Activated naive CD8-positive, alpha-beta T cell treated with anti-CD3 and anti-CD28 coated beads, Interleukin-2, amount 50 U/mL, for 24 hours (primary cell): ENCODE data around the gene XRRA1.
"Not testable (repeated sequence)": the region's sequence is repeated elsewhere in the genome, so short reads cannot be mapped to it uniquely, and the experiment has no call there.

Source experiments
- ATAC-seq: fragments of 150-1000 bp; cut with Tn5 transposase; one replicate; pipeline ENCODE4 v1.10.0; 2021
- DNase-seq: peaks from one replicate; pipeline ENCODE4 v3.0.0; 2021
- H3K27ac Mint-ChIP-seq: one replicate; pipeline ENCODE4 v1.8.0; 2021; ENCODE audit warnings: mild to moderate bottlenecking, mixed read lengths
- H3K27me3 Mint-ChIP-seq: one replicate; pipeline ENCODE4 v1.8.0; 2021; ENCODE audit warnings: mixed read lengths
- H3K36me3 Mint-ChIP-seq: one replicate; pipeline ENCODE4 v1.8.0; 2021; ENCODE audit warnings: low read depth, mixed read lengths
- H3K4me1 Mint-ChIP-seq: one replicate; pipeline ENCODE4 v1.8.0; 2021; ENCODE audit warnings: mixed read lengths
- H3K4me3 Mint-ChIP-seq: one replicate; pipeline ENCODE4 v1.8.0; 2021; ENCODE audit warnings: mild to moderate bottlenecking, moderate library complexity, mixed read lengths
- H3K9me3 Mint-ChIP-seq: one replicate; pipeline ENCODE4 v1.8.0; 2021; ENCODE audit warnings: mixed read lengths

Gene XRRA1

DNA sequence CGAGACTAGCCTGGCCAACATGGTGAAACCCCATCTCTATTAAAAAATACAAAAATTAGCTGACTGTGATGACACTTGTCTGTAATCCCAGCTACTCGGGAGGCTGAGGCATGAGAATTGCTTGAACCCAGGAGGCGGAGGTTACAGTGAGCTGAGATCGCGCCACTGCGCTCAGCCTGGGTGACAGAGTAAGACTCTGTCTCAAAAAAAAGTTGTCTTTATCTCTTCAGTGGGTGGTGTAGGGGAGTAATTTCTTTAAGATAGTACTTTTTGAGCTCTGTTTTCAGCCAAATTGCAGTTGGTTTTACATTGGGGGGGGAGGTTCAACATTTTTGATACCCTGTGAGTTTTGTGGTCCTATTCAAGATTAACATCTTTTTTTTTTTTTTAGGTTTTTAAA, 11.2 kb upstream of the XRRA1 start:
- not testable (repeated sequence) for DNase-seq, H3K27me3 Mint-ChIP-seq, H3K27ac Mint-ChIP-seq, ATAC-seq, H3K4me3 Mint-ChIP-seq, H3K9me3 Mint-ChIP-seq
- Mint-ChIP-seq H3K36me3 (peaks cover 26% of the 10 kb centered on the region), H3K4me1 (peaks cover 51% of the 10 kb centered on the region)

DNA sequence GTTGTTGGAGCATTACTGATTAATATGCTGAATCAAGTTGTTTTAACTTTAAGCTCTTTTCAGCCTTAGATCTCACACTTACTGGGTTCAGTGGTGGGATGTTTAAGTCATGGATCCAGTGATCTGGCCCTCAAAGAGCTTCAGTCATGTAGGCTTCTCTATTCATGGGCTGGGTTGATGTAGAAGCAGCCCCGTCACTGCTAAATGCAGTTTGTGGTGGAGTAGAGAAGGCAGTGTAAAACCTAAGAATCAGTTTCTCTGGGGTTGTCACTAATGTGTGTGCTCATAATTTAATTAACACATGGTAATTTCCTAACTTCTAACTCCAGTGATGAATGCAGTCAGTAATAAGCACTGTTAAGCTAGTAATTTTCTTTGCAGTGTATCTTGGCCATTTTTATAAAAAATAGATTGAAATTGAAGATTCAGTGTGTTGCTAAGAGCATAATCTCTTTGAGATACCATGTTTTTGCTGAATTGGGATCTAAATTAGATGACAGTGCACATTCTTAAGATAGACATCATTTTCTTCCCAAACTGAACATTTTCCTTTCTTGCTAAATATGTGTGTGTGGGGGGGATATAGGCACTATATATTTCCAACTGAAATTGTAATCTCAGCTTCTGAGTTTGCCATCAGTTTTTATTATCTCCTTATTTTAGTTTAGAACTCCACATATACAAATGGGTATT, 9.2 kb upstream of the XRRA1 start:
- Mint-ChIP-seq H3K9me3 (no peaks in the 10 kb centered on the region), H3K4me1 (peaks cover 67% of the 10 kb centered on the region), H3K4me3 (no peak overlapping the region), H3K27ac (no peak overlapping the region), H3K36me3 (peaks cover 28% of the 10 kb centered on the region), H3K27me3 (no peaks in the 10 kb centered on the region)
- ATAC-seq (no peak), DNase-seq (no peak)

DNA sequence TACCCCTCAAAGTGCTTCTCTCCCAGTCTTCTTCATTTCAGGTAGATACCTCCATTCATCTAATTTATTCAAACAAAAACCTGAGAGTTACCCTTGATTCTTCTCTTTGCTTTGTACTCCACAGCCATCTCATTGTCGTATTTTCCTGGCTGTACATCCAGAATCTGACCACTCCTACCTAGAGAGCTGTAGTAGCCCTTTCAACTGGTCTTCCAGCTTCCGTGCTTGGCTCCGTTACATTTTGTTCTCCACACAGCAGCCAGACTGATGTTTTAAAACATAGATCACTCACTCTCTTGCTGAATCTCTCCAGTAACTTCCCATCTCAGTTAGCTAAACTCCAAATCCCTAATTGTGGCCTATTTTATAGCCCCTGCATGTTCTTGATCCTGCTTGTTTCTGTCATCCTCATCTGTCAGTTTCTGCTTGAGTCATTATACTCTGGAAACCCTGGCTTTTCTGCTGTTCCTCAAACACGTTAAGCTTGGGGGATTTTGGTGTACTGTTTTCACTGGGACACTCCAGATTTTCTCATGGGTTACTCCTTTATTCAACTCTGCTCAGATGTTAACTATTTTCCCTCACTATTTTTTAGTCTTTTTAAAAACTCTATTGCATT, 7.6 kb upstream of the XRRA1 start:
- ATAC-seq (no peak), DNase-seq (no peak)
- peaks cover 65% of the 10 kb centered on the region for H3K4me1 Mint-ChIP-seq
- H3K9me3 Mint-ChIP-seq, result no peaks in the 10 kb centered on the region
- peaks cover 30% of the 10 kb centered on the region for H3K36me3 Mint-ChIP-seq
- H3K4me3 Mint-ChIP-seq, result no peak overlapping the region
- H3K27me3 Mint-ChIP-seq, result no peaks in the 10 kb centered on the region
- H3K27ac Mint-ChIP-seq, result no peak overlapping the region

DNA sequence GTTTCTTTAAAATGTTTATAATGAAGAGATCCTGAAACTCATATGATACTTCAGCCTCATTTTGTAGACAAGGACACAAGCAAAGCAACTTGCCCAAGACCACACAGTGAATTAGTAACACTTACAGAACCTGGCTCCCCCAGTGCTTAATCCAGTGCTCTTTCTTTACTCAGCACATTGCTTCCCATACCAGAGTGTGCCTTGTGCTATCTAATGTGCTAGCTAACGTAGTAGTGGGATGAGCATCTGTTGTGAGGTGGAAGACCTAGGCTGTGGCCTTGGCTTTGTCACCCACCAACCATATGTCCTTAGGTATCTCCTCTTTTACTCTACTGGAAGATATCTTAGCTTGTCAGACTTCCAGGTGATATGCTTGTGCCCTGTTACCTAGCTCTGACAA, 5.3 kb upstream of the XRRA1 start:
- DNase-seq, result no peak
- Mint-ChIP-seq H3K27me3 (no peaks in the 10 kb centered on the region), H3K4me1 (peaks cover 73% of the 10 kb centered on the region), H3K27ac (no peak overlapping the region), H3K9me3 (no peaks in the 10 kb centered on the region), H3K36me3 (peaks cover 33% of the 10 kb centered on the region), H3K4me3 (no peak overlapping the region)
- peak; percentile 10 for ATAC-seq

DNA sequence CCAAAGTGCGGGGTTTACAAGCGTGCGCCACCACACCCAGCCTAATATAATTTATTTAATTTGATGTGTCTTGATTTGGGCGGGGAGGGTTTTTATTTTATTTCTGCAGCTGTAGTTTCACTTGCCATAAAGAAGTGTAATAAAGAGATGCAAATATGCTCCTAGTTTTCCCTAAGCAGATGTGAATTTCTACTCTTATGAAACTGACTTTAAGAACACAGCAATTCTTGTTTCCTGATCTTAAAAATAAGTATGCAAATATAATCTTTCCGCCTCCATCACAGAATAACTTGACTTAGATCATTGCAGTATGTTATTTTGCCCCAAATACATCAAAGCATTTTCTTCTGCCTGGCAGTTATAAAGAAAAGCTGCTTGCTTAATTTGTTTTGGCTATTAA, 4.6 kb upstream of the XRRA1 start:
- Mint-ChIP-seq H3K9me3 (no peaks in the 10 kb centered on the region), H3K27ac (peak overlapping the region; percentile 36)

DNA sequence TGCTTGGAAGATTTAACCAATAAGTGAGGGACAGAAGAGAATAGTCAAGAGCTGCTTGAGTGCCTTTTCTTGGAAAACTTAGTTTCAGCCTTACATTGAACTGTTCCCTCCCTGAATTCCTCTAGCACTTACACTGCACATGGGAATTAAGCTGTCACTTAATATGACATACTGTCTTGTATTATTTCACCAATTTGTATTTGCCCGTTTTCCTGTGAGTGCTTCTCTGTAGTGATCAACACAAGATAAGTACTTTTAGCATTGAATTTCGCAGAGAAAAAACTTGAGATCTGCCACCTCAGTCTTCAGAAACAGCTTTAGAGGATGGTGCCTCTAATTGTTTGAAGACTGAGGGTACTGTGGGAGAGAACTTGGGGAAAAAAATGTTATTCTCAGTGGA, 3.9 kb upstream of the XRRA1 start:
- no peaks in the 10 kb centered on the region for H3K9me3 Mint-ChIP-seq
- H3K27ac Mint-ChIP-seq, result no peak overlapping the region
- DNase-seq (no peak), ATAC-seq (no peak)
- H3K27me3 Mint-ChIP-seq, result no peaks in the 10 kb centered on the region
- H3K36me3 Mint-ChIP-seq, result peaks cover 32% of the 10 kb centered on the region
- H3K4me1 Mint-ChIP-seq, result peaks cover 70% of the 10 kb centered on the region
- H3K4me3 Mint-ChIP-seq, result no peak overlapping the region

More for the DNA sequence above, 4.6 kb upstream of the XRRA1 start:
- Mint-ChIP-seq H3K4me3 (no peak overlapping the region), H3K36me3 (peaks cover 32% of the 10 kb centered on the region), H3K27me3 (no peaks in the 10 kb centered on the region), H3K4me1 (peaks cover 69% of the 10 kb centered on the region)
- no peak for DNase-seq
- ATAC-seq, result no peak

DNA sequence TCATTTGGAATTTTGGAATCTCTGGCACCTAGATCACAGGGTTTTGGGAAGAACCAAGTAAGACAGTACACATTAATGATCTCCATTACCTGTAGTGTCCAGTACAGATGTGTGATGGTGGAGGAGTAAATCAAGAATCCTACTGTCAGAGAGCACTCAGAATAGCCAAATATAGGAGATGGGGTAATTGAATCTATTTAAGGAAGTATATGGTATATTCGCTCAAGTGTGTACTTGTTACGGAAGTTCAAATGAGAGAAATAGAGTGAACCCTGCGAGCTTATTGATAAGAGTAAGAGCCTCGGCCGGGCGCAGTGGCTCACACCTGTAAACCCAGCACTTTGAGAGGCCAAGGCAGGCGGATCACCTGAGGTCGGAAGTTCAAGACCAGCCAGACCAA, 2.3 kb upstream of the XRRA1 start:
- Mint-ChIP-seq H3K36me3 (peaks cover 29% of the 10 kb centered on the region), H3K4me3 (peak overlapping the region; percentile 99), H3K4me1 (peaks cover 62% of the 10 kb centered on the region), H3K27ac (no peak overlapping the region), H3K9me3 (no peaks in the 10 kb centered on the region), H3K27me3 (no peaks in the 10 kb centered on the region)
- ATAC-seq (no peak), DNase-seq (no peak)

DNA sequence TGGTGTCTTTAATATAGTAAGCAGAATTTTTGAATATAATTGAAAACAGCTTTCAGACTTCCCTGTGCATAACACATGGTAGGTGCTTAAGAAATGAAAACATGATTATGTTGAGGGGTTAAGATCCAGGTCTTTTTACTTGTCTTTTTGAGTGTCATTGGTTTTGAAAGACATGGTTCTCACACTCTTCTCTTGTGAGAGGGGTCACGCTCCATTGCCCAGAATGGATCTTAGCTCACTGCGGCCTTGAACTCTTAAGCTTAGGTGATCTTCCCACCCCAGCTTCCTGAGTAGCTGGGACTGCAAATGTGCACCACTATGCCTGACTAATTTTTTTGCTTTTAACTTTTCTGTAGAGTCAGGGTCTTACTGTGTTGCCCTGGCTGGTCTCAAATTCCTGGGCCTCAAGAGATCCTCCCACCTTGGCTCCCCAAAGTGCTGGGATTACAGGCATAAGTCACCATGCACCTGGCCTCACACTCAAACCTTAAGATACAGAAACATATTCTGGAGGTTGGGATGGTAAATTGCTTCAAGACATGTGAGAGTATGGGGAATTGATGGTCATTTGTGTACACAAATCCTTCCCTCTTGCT, 1.6 kb upstream of the XRRA1 start:
- Mint-ChIP-seq H3K27me3 (no peaks in the 10 kb centered on the region), H3K9me3 (no peaks in the 10 kb centered on the region), H3K27ac (peak overlapping the region; percentile 96), H3K36me3 (peaks cover 29% of the 10 kb centered on the region), H3K4me3 (peak overlapping the region; percentile 99), H3K4me1 (peaks cover 59% of the 10 kb centered on the region)
- no peak for DNase-seq
- no peak for ATAC-seq

DNA sequence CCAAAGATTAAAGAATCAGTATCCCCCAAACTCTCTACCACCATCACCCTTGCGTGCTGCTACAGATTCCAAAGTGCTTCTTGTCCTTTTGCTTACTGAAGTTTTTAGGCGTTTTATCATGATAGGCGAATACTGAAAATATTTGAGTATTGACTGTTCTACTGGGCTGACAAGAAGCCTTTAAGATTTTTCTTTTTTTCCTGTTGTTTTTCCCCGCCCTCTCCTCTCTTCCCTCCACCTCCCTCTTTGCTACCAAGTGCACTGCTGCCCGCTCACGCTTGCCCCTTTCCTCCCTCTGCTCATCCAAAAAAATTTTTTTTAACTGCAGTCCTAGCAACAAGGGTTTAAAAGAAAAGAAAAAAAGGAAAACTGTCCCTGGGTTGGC, 854 bp upstream of the XRRA1 start:
- peaks cover 57% of the 10 kb centered on the region for H3K4me1 Mint-ChIP-seq
- H3K9me3 Mint-ChIP-seq, result no peaks in the 10 kb centered on the region
- peak overlapping the region; percentile 99 for H3K4me3 Mint-ChIP-seq
- H3K27ac Mint-ChIP-seq, result peak overlapping the region; percentile 96
- no peaks in the 10 kb centered on the region for H3K27me3 Mint-ChIP-seq
- peaks cover 27% of the 10 kb centered on the region for H3K36me3 Mint-ChIP-seq
- DNase-seq (no peak), ATAC-seq (no peak)

DNA sequence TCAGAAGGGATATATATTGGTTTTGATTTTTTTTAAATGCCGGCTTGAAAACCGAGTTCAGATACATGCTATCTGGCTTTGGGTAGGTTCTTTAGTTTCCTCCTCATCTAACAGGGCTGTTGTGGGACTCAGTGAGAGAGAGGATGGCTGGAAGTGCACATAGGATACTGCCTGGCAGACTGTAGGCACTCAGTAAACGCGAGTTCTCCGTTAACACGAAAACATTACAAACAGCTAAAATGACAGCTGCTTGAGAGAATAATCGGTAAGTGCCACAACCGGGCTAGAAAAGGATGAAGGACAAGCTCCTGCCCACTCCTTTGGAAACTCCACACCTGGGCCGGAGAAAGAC, 369 bp downstream of the XRRA1 start:
- Mint-ChIP-seq H3K4me3 (peak overlapping the region; percentile 99), H3K27me3 (no peaks in the 10 kb centered on the region), H3K9me3 (no peaks in the 10 kb centered on the region), H3K27ac (peak overlapping the region; percentile 96), H3K4me1 (peaks cover 58% of the 10 kb centered on the region), H3K36me3 (peaks cover 22% of the 10 kb centered on the region)
- DNase-seq (no peak), ATAC-seq (peak; percentile 11)

DNA sequence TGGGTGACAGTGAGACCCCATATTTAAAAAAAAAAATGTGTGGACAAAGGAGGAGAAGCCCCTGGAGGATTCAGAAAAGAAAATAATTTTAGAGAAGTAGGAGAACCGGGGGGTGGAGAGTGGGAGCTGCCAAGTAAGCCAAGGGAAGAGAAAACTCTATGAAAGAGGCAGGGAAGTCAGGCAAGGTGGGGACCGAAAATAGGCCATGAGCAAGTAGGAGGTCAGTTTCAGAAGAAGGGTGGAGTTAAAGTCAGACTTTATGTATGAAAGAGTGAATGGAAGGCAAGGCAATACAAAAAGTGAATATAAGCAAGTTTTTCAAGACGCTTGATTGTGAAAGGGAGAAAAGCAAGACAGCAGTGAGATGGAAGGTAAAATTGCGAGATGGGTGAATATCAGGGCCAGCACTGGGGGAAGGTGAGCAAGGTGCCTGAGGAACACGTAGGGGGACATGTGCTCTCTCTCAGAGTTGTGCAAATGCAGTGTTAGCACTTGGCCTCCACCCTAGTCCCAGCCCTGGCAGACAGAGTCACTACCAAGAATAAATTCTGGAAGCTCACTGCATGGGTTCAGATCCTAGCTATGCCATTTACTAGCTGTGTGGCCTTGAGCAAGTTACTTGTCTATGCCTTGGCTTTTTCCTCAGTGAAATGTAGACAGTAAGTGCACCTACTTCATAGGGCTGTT, 6.7 kb downstream of the XRRA1 start:
- ATAC-seq, result no peak
- H3K27ac Mint-ChIP-seq, result peak overlapping the region; percentile 79
- DNase-seq, result no peak
- no peak overlapping the region for H3K4me3 Mint-ChIP-seq
- H3K36me3 Mint-ChIP-seq, result peaks cover 17% of the 10 kb centered on the region
- peaks cover 33% of the 10 kb centered on the region for H3K4me1 Mint-ChIP-seq
- H3K27me3 Mint-ChIP-seq, result no peaks in the 10 kb centered on the region
- no peaks in the 10 kb centered on the region for H3K9me3 Mint-ChIP-seq

DNA sequence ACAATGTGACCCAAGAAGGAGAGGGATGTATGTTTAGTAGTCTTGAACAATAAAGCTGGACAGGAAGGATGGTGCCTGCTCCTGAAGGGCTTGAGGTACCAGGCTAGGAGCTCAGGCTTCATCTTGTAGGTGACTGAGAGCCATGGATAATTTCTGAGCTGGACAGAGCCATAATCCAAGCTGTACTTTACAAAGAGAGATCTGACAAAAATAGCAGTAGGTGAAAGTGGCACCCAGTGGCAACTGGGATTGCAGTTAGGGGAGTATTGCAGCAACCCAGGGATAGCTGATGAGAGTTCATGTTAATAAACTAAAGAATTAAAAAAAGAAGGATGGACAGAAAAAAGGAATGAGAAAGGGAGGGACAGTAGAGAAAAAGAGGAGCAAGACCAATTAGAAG, 7.4 kb downstream of the XRRA1 start:
- H3K4me3 Mint-ChIP-seq, result no peak overlapping the region
- H3K4me1 Mint-ChIP-seq, result peaks cover 33% of the 10 kb centered on the region
- ATAC-seq (no peak), DNase-seq (no peak)
- H3K36me3 Mint-ChIP-seq, result peaks cover 17% of the 10 kb centered on the region
- no peaks in the 10 kb centered on the region for H3K9me3 Mint-ChIP-seq
- peak overlapping the region; percentile 5 for H3K27ac Mint-ChIP-seq
- no peaks in the 10 kb centered on the region for H3K27me3 Mint-ChIP-seq

DNA sequence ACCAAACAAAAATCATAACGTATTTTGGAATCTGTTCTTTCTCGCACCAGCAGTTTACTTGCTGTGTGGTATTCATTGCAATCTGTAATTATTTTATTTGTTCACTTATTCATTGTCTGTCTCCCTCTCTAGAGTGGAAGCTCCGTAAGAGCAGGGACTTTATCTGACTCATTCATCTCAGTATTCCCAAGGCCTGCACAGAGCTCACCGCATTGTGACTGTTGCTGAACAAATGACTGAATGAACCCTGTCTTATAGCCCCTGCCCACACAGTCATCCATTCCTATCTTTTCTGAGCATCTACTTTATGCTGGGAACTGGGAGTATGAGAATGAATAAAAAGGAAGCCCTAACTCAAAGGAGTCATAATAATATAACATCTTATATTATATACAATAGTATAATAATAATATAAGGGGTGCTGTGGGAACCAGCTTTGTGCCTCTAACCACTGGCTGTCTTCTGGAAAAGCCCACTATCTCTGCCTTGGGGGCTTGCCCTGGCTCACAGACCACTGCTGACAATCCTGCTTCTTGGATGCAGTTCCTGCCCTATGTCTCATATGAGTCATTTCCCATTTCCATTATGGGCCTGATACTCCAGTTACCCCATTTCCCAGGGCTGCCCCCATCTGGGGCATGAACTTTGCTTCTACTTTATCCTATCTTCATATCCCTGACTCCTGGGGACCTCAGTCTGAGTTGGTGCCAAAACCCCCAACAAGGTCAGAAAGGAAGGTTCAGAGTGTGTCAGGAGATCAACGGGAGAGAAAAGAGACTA, 11.0 kb downstream of the XRRA1 start:
- ATAC-seq, result no peak
- H3K4me1 Mint-ChIP-seq, result peaks cover 17% of the 10 kb centered on the region
- H3K4me3 Mint-ChIP-seq, result no peak overlapping the region
- H3K27ac Mint-ChIP-seq, result no peak overlapping the region
- no peaks in the 10 kb centered on the region for H3K27me3 Mint-ChIP-seq
- no peaks in the 10 kb centered on the region for H3K9me3 Mint-ChIP-seq
- DNase-seq, result no peak
- H3K36me3 Mint-ChIP-seq, result peaks cover 20% of the 10 kb centered on the region

DNA sequence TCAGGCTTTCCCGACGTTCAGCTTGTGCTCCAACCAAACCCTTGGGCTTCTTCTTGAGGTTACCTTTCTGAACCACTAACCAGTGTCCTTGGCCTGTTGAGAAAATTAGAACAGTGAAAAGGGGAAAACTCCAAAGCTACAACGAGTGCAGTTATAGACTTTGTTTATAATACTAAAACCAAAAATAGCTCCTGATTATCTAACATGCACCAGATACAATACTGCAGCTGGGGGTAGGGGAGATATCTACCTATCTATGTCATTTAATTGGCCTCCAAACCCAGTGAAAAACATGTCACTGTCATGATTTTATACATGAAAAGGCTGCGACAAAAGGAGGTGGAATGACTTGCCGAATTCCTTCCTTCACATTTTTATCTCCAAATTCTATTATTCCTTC, 11.9 kb downstream of the XRRA1 start:
- DNase-seq, result no peak
- no peak overlapping the region for H3K4me3 Mint-ChIP-seq
- H3K36me3 Mint-ChIP-seq, result peaks cover 20% of the 10 kb centered on the region
- no peaks in the 10 kb centered on the region for H3K9me3 Mint-ChIP-seq
- no peak overlapping the region for H3K27ac Mint-ChIP-seq
- ATAC-seq, result no peak
- H3K4me1 Mint-ChIP-seq, result peaks cover 18% of the 10 kb centered on the region
- H3K27me3 Mint-ChIP-seq, result no peaks in the 10 kb centered on the region
